Caco-2 (cell line): ENCODE measurements around the gene MSRB1. TPM values are rescaled to one million over a fixed set of nuclear protein-coding genes. Genes with fewer than 3 reads are reported as not detected.

Source experiments
- Bru-seq: library from RNA; stranded (reverse); fragments of 400-500 nt; gene quantifications from one replicate; lab custom pipeline; 2021; lab: Mats Ljungman, UMichigan
- BruChase-seq, 2 experiments: library from RNA; stranded (reverse); fragments of 400-500 nt; gene quantifications; one replicate each; lab custom pipeline; 2021; lab: Mats Ljungman, UMichigan
- BruUV-seq: library from RNA; stranded (reverse); fragments of 400-500 nt; replicated peaks from 2 replicates; lab custom pipeline; 2021; lab: Mats Ljungman, UMichigan
- CTCF ChIA-PET: fragments of 300-600 bp; sonication (Branson Sonifier 250); formaldehyde crosslinking; loops from one replicate; lab custom pipeline; 2022; ENCODE audit warnings: antibody characterized with exemption; lab: Charles Lee
- POLR2A ChIA-PET: fragments of 300-600 bp; sonication (Branson Sonifier 250); formaldehyde crosslinking; loops from one replicate; lab custom pipeline; 2022; ENCODE audit warnings: antibody characterized with exemption; lab: Charles Lee
- DNase-seq, 2 experiments: peaks; one replicate each; pipeline versions ENCODE4 v3.0.0 to v3.0.0-alpha.2; 2020 to 2022
- H3K27me3 ChIP-seq: replicated peaks from 2 replicates; pipeline ENCODE4 v1.6.0; 2011; ENCODE audit warnings: low read length; ENCODE audit not compliant: control insufficient read depth, insufficient read depth
- H3K36me3 ChIP-seq: 2 replicates; pipeline ENCODE4 v1.5.1; 2011; ENCODE audit warnings: low read length; ENCODE audit not compliant: control insufficient read depth, insufficient read depth
- H3K4me1 ChIP-seq: fragments of 250-450 bp; sonication (Bioruptor Pico); 2 replicates; pipeline ENCODE4 v1.5.1; 2020; ENCODE audit warnings: mild to moderate bottlenecking
- H3K4me3 ChIP-seq: 2 replicates; pipeline ENCODE4 v1.5.1; 2011; ENCODE audit warnings: low read depth, mild to moderate bottlenecking, control low read depth, low read length
- H3K9me3 ChIP-seq: fragments of 250-450 bp; sonication (Bioruptor Pico); 2 replicates; pipeline ENCODE4 v1.5.1; 2020; ENCODE audit warnings: mild to moderate bottlenecking, moderate library complexity
- H3K27ac Mint-ChIP-seq: one replicate; pipeline ENCODE4 v1.8.0; 2022; ENCODE audit warnings: mixed read lengths; ENCODE audit not compliant: unreplicated experiment
- H3K27me3 Mint-ChIP-seq: one replicate; pipeline ENCODE4 v1.8.0; 2022; ENCODE audit warnings: mixed read lengths; ENCODE audit not compliant: insufficient read depth, unreplicated experiment
- H3K36me3 Mint-ChIP-seq: one replicate; pipeline ENCODE4 v1.8.0; 2022; ENCODE audit warnings: mild to moderate bottlenecking, mixed read lengths; ENCODE audit not compliant: insufficient read depth, unreplicated experiment
- H3K4me1 Mint-ChIP-seq: one replicate; pipeline ENCODE4 v1.8.0; 2022; ENCODE audit warnings: low read depth, mixed read lengths; ENCODE audit not compliant: unreplicated experiment
- H3K4me3 Mint-ChIP-seq: one replicate; pipeline ENCODE4 v1.8.0; 2022; ENCODE audit warnings: mild to moderate bottlenecking, moderate library complexity, mixed read lengths; ENCODE audit not compliant: unreplicated experiment
- H3K9me3 Mint-ChIP-seq: one replicate; pipeline ENCODE4 v1.8.0; 2022; ENCODE audit warnings: mixed read lengths; ENCODE audit not compliant: unreplicated experiment
- intact Hi-C: fragments of 100-400 bp; cut with micrococcal nuclease; formaldehyde crosslinking; loops from one replicate; pipeline ENCODE4 v1.10.0; 2022; ENCODE audit not compliant: unreplicated experiment
- long read RNA-seq: library from polyadenylated mRNA; stranded (forward); transcript quantifications from one replicate; pipeline ENCODE4 v2.0.0, GENCODE V29; 2022
- total RNA-seq: library from RNA; stranded (reverse); gene quantifications from 2 replicates; pipeline ENCODE4 v1.2.3, GENCODE V29; 2022
- TF ChIP-seq, protein P1 (sequence below), 2 experiments: fragments of 200-600 bp in 1 of 2; IDR thresholded peaks; 1 replicate in 1 of 2; 2 replicates in 1 of 2; pipeline versions ENCODE4 v1.5.1 to v1.8.0; 2011 to 2022; ENCODE audit warnings: antibody characterized with exemption in 1 of 2, control low read depth in 1 of 2, inconsistent platforms in 1 of 2, low read depth in 1 of 2, low read length in 1 of 2, mild to moderate bottlenecking in 1 of 2, moderate library complexity in 1 of 2; ENCODE audit not compliant: insufficient read depth in 1 of 2, severe bottlenecking in 1 of 2, unreplicated experiment in 1 of 2

MSRB1 gene, protein sequence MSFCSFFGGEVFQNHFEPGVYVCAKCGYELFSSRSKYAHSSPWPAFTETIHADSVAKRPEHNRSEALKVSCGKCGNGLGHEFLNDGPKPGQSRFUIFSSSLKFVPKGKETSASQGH
- total RNA-seq (27.6 and 30.5 TPM in 2 replicates), Bru-seq, nascent RNA (percentile 55 among the genes with signal in this experiment), BruChase-seq, experiment 1, labeled RNA remaining after a 2-hour chase (percentile 66 among the genes with signal in this experiment), BruChase-seq, experiment 2, labeled RNA remaining after a 6-hour chase (percentile 75 among the genes with signal in this experiment)
- long read RNA-seq, transcript MSRB1-201 (4 exons, 1,423 nt): major isoform, 86 of 92 reads
- long read RNA-seq, partial matches to known transcripts: 6 of 92 reads
- long read RNA-seq, other reads (novel, unspliced or antisense): 0 of 92 reads

DNA sequence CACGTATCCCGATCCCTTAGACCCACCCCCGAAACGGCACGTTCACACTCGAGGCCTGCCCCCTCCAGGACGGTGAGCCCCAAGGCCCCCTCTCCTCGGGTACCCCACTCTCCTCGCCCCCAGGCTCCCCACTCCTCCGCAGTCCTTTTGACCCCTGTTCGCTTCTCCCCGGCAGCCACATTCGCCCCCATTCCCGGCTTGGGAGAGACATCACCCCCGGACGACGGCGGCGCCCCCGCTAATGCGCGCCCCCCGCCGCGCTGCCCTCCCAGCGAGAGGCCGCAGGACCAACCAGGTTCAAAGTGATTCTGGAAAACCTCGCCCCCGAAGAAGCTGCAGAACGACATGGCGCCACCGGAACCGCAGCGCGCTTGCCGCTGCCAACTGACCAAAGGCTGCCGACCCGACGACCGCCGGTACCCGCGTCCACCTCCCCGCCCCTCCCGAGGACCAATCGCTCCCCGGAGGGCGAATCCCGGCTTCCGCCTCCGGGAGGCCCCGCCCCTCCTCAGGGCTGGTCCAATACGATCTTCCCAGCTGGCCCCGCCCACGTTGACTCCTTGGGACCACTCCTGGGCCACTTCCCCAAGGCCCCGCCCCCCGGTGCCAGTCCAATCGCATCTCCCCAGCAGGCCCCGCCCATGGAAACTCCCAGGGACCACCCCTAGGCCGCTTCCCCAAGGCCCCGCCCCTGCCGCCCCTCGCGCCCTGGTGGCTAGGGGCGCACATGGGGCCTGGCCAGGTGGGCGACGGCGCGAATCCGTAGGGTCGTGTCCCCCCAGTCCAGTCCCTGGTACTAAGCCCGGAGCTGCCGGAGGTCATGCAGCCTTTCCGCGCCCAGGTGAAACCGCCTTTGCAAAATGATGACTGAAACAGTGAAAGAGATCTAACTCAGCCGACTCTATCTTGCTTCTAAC is at the start of gene MSRB1:
Gene MSRB1, minus strand, starts transcription at position 390 of the 917 bp plus-strand sequence. Its CDS starts 43 bp downstream, at position 347.
- no peaks in the 10 kb centered on the region for H3K9me3 Mint-ChIP-seq
- H3K36me3 Mint-ChIP-seq: peaks cover 31% of the 10 kb centered on the region
- ChIA-PET POLR2A (interaction anchor here (0.5 to 1.7 kb wide), 7 partner anchors 17 to 646 kb away, joined by 3 to 12 read pairs (median 4); partner anchors contain the start of genes CRAMP1, IFT140, RPS2 and TRAF7), CTCF (interaction anchor here (0.7 to 1.3 kb wide), 2 partner anchors 237 to 309 kb away, joined by 3 read pairs; partner anchors contain the start of genes ECI1 and MAPK8IP3)
- Histone ChIP-seq H3K36me3 (no peaks in the 10 kb centered on the region; the same call in none of the 2 replicates), H3K27me3 (no peaks in the 10 kb centered on the region), H3K9me3 (no peaks in the 10 kb centered on the region), H3K4me1 (peaks cover 28% of the 10 kb centered on the region), H3K4me3 (peak within 1 kb of the TSS; percentile 60)
- no TSS peak for BruUV-seq
- H3K27me3 Mint-ChIP-seq: no peaks in the 10 kb centered on the region
- H3K27ac Mint-ChIP-seq: peak within 1 kb of the TSS; percentile 82
- intact Hi-C loops: no loop called here
- peak within 1 kb of the TSS; percentile 87 for H3K4me3 Mint-ChIP-seq
- DNase-seq: peak; percentile 99
- TF ChIP-seq, protein P1, sequence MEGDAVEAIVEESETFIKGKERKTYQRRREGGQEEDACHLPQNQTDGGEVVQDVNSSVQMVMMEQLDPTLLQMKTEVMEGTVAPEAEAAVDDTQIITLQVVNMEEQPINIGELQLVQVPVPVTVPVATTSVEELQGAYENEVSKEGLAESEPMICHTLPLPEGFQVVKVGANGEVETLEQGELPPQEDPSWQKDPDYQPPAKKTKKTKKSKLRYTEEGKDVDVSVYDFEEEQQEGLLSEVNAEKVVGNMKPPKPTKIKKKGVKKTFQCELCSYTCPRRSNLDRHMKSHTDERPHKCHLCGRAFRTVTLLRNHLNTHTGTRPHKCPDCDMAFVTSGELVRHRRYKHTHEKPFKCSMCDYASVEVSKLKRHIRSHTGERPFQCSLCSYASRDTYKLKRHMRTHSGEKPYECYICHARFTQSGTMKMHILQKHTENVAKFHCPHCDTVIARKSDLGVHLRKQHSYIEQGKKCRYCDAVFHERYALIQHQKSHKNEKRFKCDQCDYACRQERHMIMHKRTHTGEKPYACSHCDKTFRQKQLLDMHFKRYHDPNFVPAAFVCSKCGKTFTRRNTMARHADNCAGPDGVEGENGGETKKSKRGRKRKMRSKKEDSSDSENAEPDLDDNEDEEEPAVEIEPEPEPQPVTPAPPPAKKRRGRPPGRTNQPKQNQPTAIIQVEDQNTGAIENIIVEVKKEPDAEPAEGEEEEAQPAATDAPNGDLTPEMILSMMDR (IDR thresholded peaks at IDR 0.05; ENCODE audit: insufficient read depth in 1 of 2, low read depth in 1 of 2, low read length in 1 of 2, severe bottlenecking in 1 of 2, unreplicated experiment in 1 of 2): no peak
- H3K4me1 Mint-ChIP-seq: no peaks in the 10 kb centered on the region

DNA sequence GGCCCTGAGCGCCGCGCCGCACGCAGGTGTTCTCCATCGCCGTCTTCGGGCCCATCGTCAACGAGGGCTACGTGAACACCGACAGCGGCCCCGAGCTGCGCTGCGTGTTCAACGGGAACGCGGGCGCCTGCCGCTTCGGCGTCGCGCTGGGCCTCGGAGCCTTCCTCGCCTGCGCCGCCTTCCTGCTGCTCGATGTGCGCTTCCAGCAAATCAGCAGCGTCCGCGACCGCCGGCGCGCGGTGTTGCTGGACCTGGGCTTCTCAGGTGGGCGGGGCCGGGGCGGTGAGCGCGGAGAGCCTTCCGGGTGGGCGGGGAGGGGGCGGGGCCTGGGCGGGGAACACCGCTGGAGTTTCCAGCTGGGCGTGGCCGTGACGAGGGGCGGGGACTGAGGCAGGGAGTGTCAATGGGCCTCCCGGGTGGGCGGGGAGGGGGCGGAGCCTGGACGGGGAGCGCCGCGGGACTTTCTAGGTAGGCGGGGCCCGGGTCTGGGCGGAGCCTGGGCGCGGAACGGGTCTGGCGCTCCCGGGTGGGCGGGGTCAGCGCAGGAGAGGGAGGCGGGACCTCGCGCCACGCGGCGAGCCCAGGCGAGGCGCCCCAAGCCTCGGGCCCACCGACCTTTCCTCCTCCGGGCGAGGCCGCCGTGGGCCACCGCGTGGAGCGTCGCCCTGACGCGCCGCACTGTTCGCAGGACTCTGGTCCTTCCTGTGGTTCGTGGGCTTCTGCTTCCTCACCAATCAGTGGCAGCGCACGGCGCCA is 49.1 kb upstream of the MSRB1 start:
- POLR2A ChIA-PET: no interaction called here
- DNase-seq: peak; percentile 67 to 87
- intact Hi-C loops: no loop called here
- Mint-ChIP-seq H3K27ac (no peak overlapping the region), H3K4me1 (peaks cover 7% of the 10 kb centered on the region), H3K9me3 (no peaks in the 10 kb centered on the region), H3K27me3 (no peaks in the 10 kb centered on the region), H3K36me3 (peaks cover 10% of the 10 kb centered on the region), H3K4me3 (no peak overlapping the region)
- H3K4me1 ChIP-seq: peaks cover 8% of the 10 kb centered on the region; the same call in 1 of the 2 replicates
- no peaks in the 10 kb centered on the region; the same call in 1 of the 2 replicates for H3K36me3 ChIP-seq
- CTCF ChIA-PET: no interaction called here
- no peaks in the 10 kb centered on the region for H3K9me3 ChIP-seq
- H3K4me3 ChIP-seq: no peak overlapping the region
- no peaks in the 10 kb centered on the region for H3K27me3 ChIP-seq
- no TSS peak for BruUV-seq
- TF ChIP-seq, protein P1 (IDR thresholded peaks at IDR 0.05; ENCODE audit: insufficient read depth in 1 of 2, low read depth in 1 of 2, low read length in 1 of 2, severe bottlenecking in 1 of 2, unreplicated experiment in 1 of 2): no peak
